A549 (cell line): ENCODE results near the gene PCDH9. TPM values are rescaled to one million over a fixed set of nuclear protein-coding genes. Genes with fewer than 3 reads are reported as not detected.
A peak's percentile ranks its signal among the peaks of the same experiment; 100 is the strongest.

Experiments
- ATAC-seq, 2 experiments: fragments of 200-7000 bp in 1 of 2; fragments of >200 bp in 1 of 2; cut with Nextera tagmentation in 1 of 2; cut with Tn5 transposase in 1 of 2; 3 replicates each; pipeline versions ENCODE4 v1.8.0 to v1.9.1; 2018 to 2020; ENCODE audit warnings: mild to moderate bottlenecking in 1 of 2, moderate library complexity in 1 of 2
- CTCF ChIA-PET: fragments of 300-600 bp; sonication (Branson Sonifier 250); formaldehyde crosslinking; extraction: SDS; loops from one replicate; lab custom pipeline; 2021; ENCODE audit warnings: antibody characterized with exemption, inconsistent platforms; lab: Yijun Ruan, JAX
- POLR2A ChIA-PET: fragments of 350-600 bp; formaldehyde crosslinking; extraction: SDS; loops from one replicate; lab custom pipeline; 2021; ENCODE audit warnings: antibody characterized with exemption, inconsistent platforms; lab: Yijun Ruan, JAX
- DNase-seq, 2 experiments: peaks; one replicate each; pipeline versions ENCODE4 v3.0.0 to v3.0.0-alpha.2; 2011 to 2016; ENCODE audit warnings: low read depth in 1 of 2, low spot score in 1 of 2
- FAIRE-seq: peaks from 2 replicates; lab custom pipeline; 2011; peaks lifted over from hg19 to GRCh38; lab: Jason Lieb, UNC
- H3K27ac ChIP-seq, 2 experiments: fragments of >200 bp; sonication (Bioruptor Twin); formaldehyde crosslinking; 3 replicates each; pipeline ENCODE4 v1.5.1; 2016 to 2017
- H3K4me1 ChIP-seq: fragments of >200 bp; sonication (Bioruptor Twin); formaldehyde crosslinking; 3 replicates; pipeline ENCODE4 v1.6.1; 2016
- H3K4me2 ChIP-seq: fragments of >200 bp; sonication (Bioruptor Twin); formaldehyde crosslinking; 3 replicates; pipeline ENCODE4 v1.6.1; 2016
- H3K4me3 ChIP-seq: fragments of >200 bp; sonication (Bioruptor Twin); formaldehyde crosslinking; 3 replicates; pipeline ENCODE4 v1.5.1; 2016
- H3K9me3 ChIP-seq: fragments of >200 bp; sonication (Bioruptor Twin); formaldehyde crosslinking; 3 replicates; pipeline ENCODE4 v1.6.1; 2016
- BHLHE40 ChIP-seq: IDR thresholded peaks from 2 replicates; pipeline ENCODE4 v1.6.1; 2012; ENCODE audit warnings: low read depth, low read length, inconsistent platforms
- CBX8 ChIP-seq: fragments of 200-600 bp; sonication (generic); IDR thresholded peaks from 2 replicates; pipeline ENCODE4 v1.6.1; 2016
- CEBPB ChIP-seq, 2 experiments: fragments of >200 bp in 1 of 2; sonication (Bioruptor Twin) in 1 of 2; formaldehyde crosslinking in 1 of 2; IDR thresholded peaks; 2 replicates each; pipeline ENCODE4 v1.6.1; 2012 to 2016
- CHD2 ChIP-seq: fragments of 150-350 bp; IDR thresholded peaks from 2 replicates; pipeline ENCODE4 v1.6.1; 2014; ENCODE audit warnings: low read length; ENCODE audit not compliant: partially characterized antibody
- CTCF ChIP-seq: fragments of >200 bp; sonication (Bioruptor Twin); formaldehyde crosslinking; IDR thresholded peaks from 3 replicates; pipeline ENCODE4 v1.5.1; 2016
- E2F6 ChIP-seq: IDR thresholded peaks from 2 replicates; pipeline ENCODE4 v1.6.1; 2012; ENCODE audit warnings: low read depth, borderline replicate concordance
- ELK1 ChIP-seq: fragments of 150-350 bp; IDR thresholded peaks from 2 replicates; pipeline ENCODE4 v1.6.1; 2014; ENCODE audit warnings: low read depth, mild to moderate bottlenecking, low read length
- EP300 ChIP-seq, 2 experiments: fragments of >200 bp; sonication (Bioruptor Twin); formaldehyde crosslinking; IDR thresholded peaks; 2 replicates in 1 of 2; 3 replicates in 1 of 2; pipeline ENCODE4 v1.6.1; 2016 to 2017
- FOSB ChIP-seq: fragments of 250-450 bp; sonication (Bioruptor Pico); IDR thresholded peaks from 2 replicates; pipeline ENCODE4 v1.5.0; 2020; ENCODE audit warnings: mild to moderate bottlenecking, moderate library complexity
- HDAC2 ChIP-seq: fragments of 200-600 bp; sonication (generic); IDR thresholded peaks from 2 replicates; pipeline ENCODE4 v1.6.1; 2016
- HES2 ChIP-seq: fragments of >200 bp; sonication (Bioruptor Twin); formaldehyde crosslinking; IDR thresholded peaks from 2 replicates; pipeline ENCODE4 v1.6.1; 2016
- KDM5A ChIP-seq: fragments of 200-600 bp; sonication (generic); IDR thresholded peaks from 2 replicates; pipeline ENCODE4 v1.6.1; 2016; ENCODE audit warnings: antibody characterized with exemption, mild to moderate bottlenecking
- MAZ ChIP-seq: fragments of 150-350 bp; IDR thresholded peaks from 2 replicates; pipeline ENCODE4 v1.6.1; 2014; ENCODE audit warnings: antibody characterized with exemption, low read depth, low read length, borderline replicate concordance
- MYC ChIP-seq: IDR thresholded peaks from 2 replicates; pipeline ENCODE4 v1.6.1; 2012; ENCODE audit warnings: mild to moderate bottlenecking, inconsistent platforms, low read length, improper control_type of control experiment, borderline replicate concordance
- NR3C1 ChIP-seq: fragments of >200 bp; sonication (Bioruptor Twin); formaldehyde crosslinking; IDR thresholded peaks from 3 replicates; pipeline ENCODE4 v1.6.1; 2017
- RARB ChIP-seq: fragments of 250-450 bp; sonication (Bioruptor Pico); IDR thresholded peaks from 2 replicates; pipeline ENCODE4 v1.8.0; 2021; ENCODE audit warnings: mild to moderate bottlenecking, moderate library complexity
- RNF2 ChIP-seq: fragments of 200-600 bp; sonication (generic); IDR thresholded peaks from 2 replicates; pipeline ENCODE4 v1.6.1; 2016; ENCODE audit warnings: low read depth, mild to moderate bottlenecking, antibody characterized with exemption, moderate library complexity, borderline replicate concordance
- TFCP2L1 ChIP-seq: fragments of 250-450 bp; sonication (Bioruptor Pico); IDR thresholded peaks from 2 replicates; pipeline ENCODE4 v1.5.0; 2021; ENCODE audit warnings: mild to moderate bottlenecking
- TP53 ChIP-seq: fragments of 250-450 bp; sonication (Bioruptor Pico); IDR thresholded peaks from 2 replicates; pipeline ENCODE4 v1.5.0; 2021; ENCODE audit warnings: mild to moderate bottlenecking, moderate library complexity
- ZFP36 ChIP-seq: fragments of 450-650 bp; IDR thresholded peaks from 2 replicates; pipeline ENCODE4 v1.6.1; 2014; ENCODE audit warnings: borderline replicate concordance; ENCODE audit not compliant: partially characterized antibody
- ZNF302 ChIP-seq: fragments of 250-450 bp; sonication (Bioruptor Pico); IDR thresholded peaks from 2 replicates; pipeline ENCODE4 v1.9.0; 2021; ENCODE audit warnings: inconsistent platforms, mild to moderate bottlenecking, moderate library complexity
- WGBS: methylation state at CpG from one replicate; pipeline ENCODE4 v1.1.6; 2017; ENCODE audit errors: missing lambda C conversion rate; 5-methylcytosine and 5-hydroxymethylcytosine counted together
- polyA plus RNA-seq, 4 experiments: library from polyadenylated mRNA; depleted of rRNA in 3 of 4; stranded (reverse); fragments of >200 nt; fragmentation: RNase III in 1 of 4; extraction: RNeasy Plus Mini Kit Qiagen cat#74134 plus additional on column Dnase treatment in 1 of 4; gene quantifications; 2 replicates in 3 of 4; 3 replicates in 1 of 4; pipeline ENCODE4 v1.2.3, GENCODE V29; 2011 to 2017

Gene PCDH9
- polyA plus RNA-seq, 2 of the 4 experiments (the other 2 are of a cell fraction), result 16.0 to 29.5 TPM

- H3K27ac ChIP-seq, result peak overlapping the region; percentile 56 to 73
- H3K4me2 ChIP-seq, result peak overlapping the region; percentile 95
- ATAC-seq (no peak), DNase-seq (no peak), FAIRE-seq (no peak)
- TF ChIP-seq KDM5A, result no peak
- TF ChIP-seq NR3C1, result no peak
- TF ChIP-seq ELK1, result no peak
- no peak for TF ChIP-seq FOSB (CRISPR knock-in tag)
- TF ChIP-seq TP53 (CRISPR knock-in tag), result no peak
- no peak for TF ChIP-seq MYC
- no peak for TF ChIP-seq CHD2
- no peak for TF ChIP-seq E2F6
- no peak for TF ChIP-seq ZFP36
- no peak for TF ChIP-seq BHLHE40
- ChIA-PET POLR2A (interaction anchor here (0.6 to 1.2 kb wide), 2 partner anchors 128 to 1116 kb away, joined by 3 read pairs; no protein-coding TSS in a partner anchor), CTCF (interaction anchor here (1.0 to 1.4 kb wide), 3 partner anchors 9 to 540 kb away, joined by 3 read pairs; no protein-coding TSS in a partner anchor)
- WGBS, result under 1% methylated on average over 6 of the region's 6 CpGs
- H3K9me3 ChIP-seq, result no peaks in the 10 kb centered on the region
- H3K4me1 ChIP-seq, result peaks cover 41% of the 10 kb centered on the region; the same call in 2 of the 3 replicates
- H3K4me3 ChIP-seq, result peak overlapping the region; percentile 79
These were observed 1.2 kb downstream of the PCDH9 start for GRCh38 chr13:67228916-67229315.

GRCh38 chr13:67228031-67228430, 2.1 kb downstream of the PCDH9 start:
- peak overlapping the region; percentile 79 for H3K4me3 ChIP-seq
- WGBS, result 41% methylated on average over 3 of the region's 3 CpGs
- DNase-seq (no peak), ATAC-seq (no peak), FAIRE-seq (no peak)
- peak overlapping the region; percentile 95 for H3K4me2 ChIP-seq
- POLR2A ChIA-PET, result no interaction called here
- H3K27ac ChIP-seq, result peak overlapping the region in 1 of 2 experiments; percentile 38; a peak in 2 of 6 replicates
- H3K4me1 ChIP-seq, result peaks cover 41% of the 10 kb centered on the region; the same call in 2 of the 3 replicates
- no peak for TF ChIP-seq HDAC2
- no peak for TF ChIP-seq ZFP36
- TF ChIP-seq CEBPB (IDR thresholded peaks at IDR 0.05), result no peak
- H3K9me3 ChIP-seq, result no peaks in the 10 kb centered on the region
- CTCF ChIA-PET, result no interaction called here

- ATAC-seq, result no peak
- peak overlapping the region; percentile 79 for H3K4me3 ChIP-seq
- DNase-seq, result no peak
- 72% methylated on average over 12 of the region's 12 CpGs for WGBS
- no peaks in the 10 kb centered on the region for H3K9me3 ChIP-seq
- FAIRE-seq, result no peak
- ChIA-PET CTCF (no interaction called here), POLR2A (no interaction called here)
- peaks cover 37% of the 10 kb centered on the region; the same call in 2 of the 3 replicates for H3K4me1 ChIP-seq
- H3K4me2 ChIP-seq, result peak overlapping the region; percentile 95
- TF ChIP-seq RNF2 (no peak), CHD2 (no peak), TP53 (CRISPR knock-in tag) (no peak), MAZ (no peak), CBX8 (no peak), RARB (CRISPR knock-in tag) (no peak), HES2 (no peak), ZNF302 (CRISPR knock-in tag) (no peak), TFCP2L1 (CRISPR knock-in tag) (no peak), EP300 (IDR thresholded peaks at IDR 0.05) (no peak), CTCF (no peak), ZFP36 (no peak)
- 0 out of 6 replicates have a peak overlapping the region, but pooled peaks of 1 of the 2 experiments have one; percentile 9 for H3K27ac ChIP-seq
These were observed 2.8 kb downstream of the PCDH9 start for GRCh38 chr13:67227131-67227983.
